HUES48 (cell line): ENCODE data around the gene ZBTB38.

Experiments used
- H3K27ac ChIP-seq: one replicate; pipeline ENCODE4 v1.7.0; 2013; ENCODE audit warnings: low read depth, low read length, inconsistent platforms
- H3K27me3 ChIP-seq: 2 replicates; pipeline ENCODE4 v1.6.1; 2013; ENCODE audit warnings: mild to moderate bottlenecking, low read length; ENCODE audit not compliant: control insufficient read depth, insufficient read depth
- H3K36me3 ChIP-seq: 2 replicates; pipeline ENCODE4 v1.6.1; 2013; ENCODE audit warnings: low read length; ENCODE audit not compliant: control insufficient read depth, insufficient read depth
- H3K4me1 ChIP-seq: 2 replicates; pipeline ENCODE4 v1.6.1; 2013; ENCODE audit warnings: mild to moderate bottlenecking, low read length; ENCODE audit not compliant: control insufficient read depth, insufficient read depth
- H3K4me3 ChIP-seq: 2 replicates; pipeline ENCODE4 v1.5.1; 2013; ENCODE audit warnings: mild to moderate bottlenecking, low read depth, low read length
- H3K9ac ChIP-seq: 2 replicates; pipeline ENCODE4 v1.6.1; 2013; ENCODE audit warnings: mild to moderate bottlenecking, low read depth, low read length, moderate library complexity
- H3K9me3 ChIP-seq: 2 replicates; pipeline ENCODE4 v1.6.1; 2013; ENCODE audit warnings: low read length; ENCODE audit not compliant: control insufficient read depth, insufficient read depth

The ZBTB38 gene

DNA sequence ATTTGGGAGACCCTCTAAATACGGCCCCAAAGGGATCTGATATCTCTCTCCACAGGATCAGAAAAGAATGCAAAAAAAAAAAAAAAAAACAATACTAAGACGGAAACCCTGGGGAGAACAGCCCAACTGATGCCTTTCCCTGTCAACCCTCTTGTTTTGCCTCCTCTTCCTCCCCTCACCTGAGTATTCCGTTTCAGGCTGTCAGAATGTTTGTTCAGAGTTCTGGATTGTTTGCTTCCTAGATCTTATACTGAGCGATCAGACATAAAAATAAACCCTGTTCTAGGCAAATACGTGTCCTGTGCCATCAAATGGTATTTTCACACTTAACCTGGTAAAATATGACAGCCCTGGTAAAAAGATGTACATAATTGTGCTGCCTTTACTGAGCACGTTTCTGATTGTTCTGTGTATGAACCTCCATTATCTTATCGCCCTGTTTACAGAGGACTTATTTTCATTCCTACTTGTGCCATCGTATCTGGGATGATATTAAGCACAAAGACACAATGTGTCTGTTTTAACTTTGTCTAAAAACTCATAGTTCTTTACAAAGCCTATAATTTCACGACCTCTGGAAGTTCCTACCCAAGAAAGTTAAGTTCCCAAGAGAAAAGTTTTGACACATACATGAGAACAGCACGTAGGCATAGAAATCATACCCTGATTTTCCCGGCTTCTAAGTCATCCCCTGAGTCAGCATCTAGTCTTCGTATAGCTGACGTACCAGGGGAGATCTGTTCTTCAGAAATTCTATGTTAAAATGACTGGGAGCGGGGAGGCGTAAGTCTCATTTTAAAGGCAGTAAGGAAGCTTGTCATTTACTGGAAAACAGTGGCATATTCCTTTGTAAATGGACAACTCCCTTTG lies 856 bp downstream of the ZBTB38 start:
- H3K36me3 ChIP-seq, result no peaks in the 10 kb centered on the region
- peak overlapping the region; percentile 95 for H3K27ac ChIP-seq
- peak overlapping the region; percentile 10; the same call in 1 of the 2 replicates for H3K4me3 ChIP-seq
- no peaks in the 10 kb centered on the region for H3K9me3 ChIP-seq
- peaks cover 36% of the 10 kb centered on the region for H3K4me1 ChIP-seq
- no peaks in the 10 kb centered on the region for H3K27me3 ChIP-seq
- no peak overlapping the region; the same call in 1 of the 2 replicates for H3K9ac ChIP-seq

DNA sequence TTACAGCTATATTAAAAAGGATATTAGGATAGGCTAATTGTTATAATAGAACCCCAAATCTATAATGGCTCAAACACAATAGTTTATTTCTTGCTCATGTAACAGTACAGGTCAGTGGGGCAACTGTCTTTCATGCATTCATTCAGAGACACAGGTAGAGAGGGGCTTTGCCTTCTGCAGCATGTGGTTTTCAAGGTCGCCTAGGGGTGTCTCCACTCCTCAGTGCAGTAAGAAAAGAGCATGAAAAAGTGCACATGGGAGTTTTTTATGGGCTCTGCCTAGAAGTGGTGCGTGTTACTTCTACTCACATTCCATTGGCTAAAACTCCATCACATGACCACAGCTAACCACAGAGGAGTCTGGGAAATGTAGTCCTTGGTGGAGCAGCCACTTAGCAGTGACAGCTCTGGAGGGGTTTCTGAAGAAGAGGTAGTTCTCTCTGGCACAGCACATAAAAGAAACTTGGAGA lies 1.8 kb downstream of the ZBTB38 start:
- Histone ChIP-seq H3K4me3 (no peak overlapping the region), H3K4me1 (peaks cover 44% of the 10 kb centered on the region), H3K9me3 (no peaks in the 10 kb centered on the region), H3K27ac (no peak overlapping the region), H3K36me3 (no peaks in the 10 kb centered on the region), H3K27me3 (no peaks in the 10 kb centered on the region), H3K9ac (no peak overlapping the region)

DNA sequence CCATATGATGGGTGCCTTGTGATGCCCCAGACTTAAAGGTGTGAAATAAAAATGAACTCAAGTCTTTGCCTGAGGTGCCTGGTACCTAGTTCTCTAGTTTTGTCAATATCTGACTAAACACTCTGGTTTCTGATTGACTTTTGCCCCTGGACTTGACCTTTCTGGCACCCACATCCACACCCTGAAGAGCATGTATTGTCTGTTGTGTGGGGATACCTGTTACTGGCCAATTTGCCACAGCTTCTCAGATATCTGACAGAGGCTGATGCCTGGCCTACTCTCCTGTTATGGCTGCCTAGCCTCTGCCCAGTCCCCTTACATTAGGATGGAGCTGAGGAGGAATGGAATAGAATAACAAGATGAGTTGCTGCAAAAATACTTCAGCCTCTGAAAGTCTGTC lies 3.6 kb downstream of the ZBTB38 start:
- Histone ChIP-seq H3K27ac (no peak overlapping the region), H3K36me3 (no peaks in the 10 kb centered on the region), H3K9ac (no peak overlapping the region), H3K4me3 (no peak overlapping the region), H3K9me3 (no peaks in the 10 kb centered on the region), H3K27me3 (no peaks in the 10 kb centered on the region), H3K4me1 (peaks cover 57% of the 10 kb centered on the region)

DNA sequence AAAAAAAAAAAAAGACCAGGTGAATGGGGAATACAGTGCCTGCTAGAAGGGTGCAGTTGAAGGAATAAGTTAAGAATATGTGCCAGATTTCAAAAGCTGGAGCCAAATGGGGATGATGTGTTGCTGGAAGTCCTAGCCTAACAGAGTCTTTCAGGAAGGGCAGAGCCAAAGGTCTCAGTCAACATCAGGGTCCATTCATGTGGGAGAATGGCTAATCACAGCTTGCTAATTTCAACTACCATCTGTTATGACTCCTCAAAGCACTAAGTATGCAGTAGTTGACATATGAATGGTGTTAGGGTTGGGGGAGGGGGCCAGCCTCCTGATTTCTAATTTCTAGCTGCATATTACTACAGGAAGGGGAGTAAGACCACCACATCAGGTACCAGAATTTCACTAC lies 4.4 kb downstream of the ZBTB38 start:
- no peaks in the 10 kb centered on the region for H3K36me3 ChIP-seq
- no peak overlapping the region for H3K4me3 ChIP-seq
- no peaks in the 10 kb centered on the region for H3K9me3 ChIP-seq
- no peak overlapping the region for H3K9ac ChIP-seq
- no peaks in the 10 kb centered on the region for H3K27me3 ChIP-seq
- no peak overlapping the region for H3K27ac ChIP-seq
- peaks cover 56% of the 10 kb centered on the region for H3K4me1 ChIP-seq

DNA sequence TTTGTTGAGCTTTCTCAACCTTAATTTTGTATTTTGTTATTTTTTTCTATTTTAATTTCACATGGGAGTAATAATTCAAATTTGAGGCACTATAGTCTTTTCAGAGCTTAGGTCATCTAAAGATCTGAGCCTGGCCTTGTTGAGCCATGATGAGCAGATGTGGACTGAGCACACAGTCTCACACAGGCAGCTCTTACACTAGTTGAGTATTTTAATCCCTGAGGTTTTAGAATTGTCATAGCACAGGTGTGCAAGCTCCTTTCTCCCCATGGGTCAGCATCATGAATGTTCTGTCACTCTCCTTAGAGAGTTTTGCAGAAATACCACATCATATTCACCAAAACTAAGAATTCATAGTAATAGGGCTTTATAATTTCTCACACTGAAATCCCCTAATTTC lies 4.9 kb downstream of the ZBTB38 start:
- Histone ChIP-seq H3K4me1 (peaks cover 52% of the 10 kb centered on the region), H3K27ac (peak overlapping the region; percentile 58), H3K9me3 (no peaks in the 10 kb centered on the region), H3K4me3 (no peak overlapping the region), H3K36me3 (no peaks in the 10 kb centered on the region), H3K27me3 (no peaks in the 10 kb centered on the region), H3K9ac (no peak overlapping the region)

DNA sequence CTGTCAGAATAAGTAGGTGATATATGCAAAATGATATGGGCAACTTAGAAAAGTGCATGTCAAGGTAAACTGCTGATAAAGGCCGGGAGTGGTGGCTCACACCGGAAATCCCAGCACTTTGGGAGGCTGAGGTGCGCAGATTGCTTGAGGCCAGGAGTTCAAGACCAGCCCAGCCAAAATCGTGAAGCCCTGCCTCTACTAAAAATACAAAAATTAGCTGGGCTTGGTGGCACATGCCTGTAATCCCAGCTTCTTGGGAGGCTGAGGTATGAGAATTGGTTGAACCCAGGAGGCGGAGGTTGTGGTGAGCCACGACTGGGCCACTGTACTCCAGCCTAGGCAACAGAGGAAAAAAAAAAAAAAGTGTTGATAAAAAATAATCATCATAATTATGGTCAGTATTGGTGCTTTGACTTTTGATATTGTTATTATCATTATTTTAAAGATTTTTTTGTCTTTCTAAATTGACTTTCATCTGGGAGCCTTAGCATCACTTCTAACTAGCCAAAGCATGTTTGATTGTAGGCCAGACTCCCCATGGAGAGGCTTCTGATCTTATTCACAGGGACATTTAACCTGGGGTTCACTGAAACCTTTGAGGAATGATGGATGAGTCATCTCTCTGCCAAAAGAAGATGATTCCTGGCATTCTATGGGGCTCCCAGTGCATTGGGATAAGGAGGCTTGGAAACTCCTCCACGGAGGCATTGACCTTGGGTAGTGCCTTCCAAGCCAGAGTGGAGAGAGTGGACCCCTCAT lies 5.6 kb downstream of the ZBTB38 start:
- no peaks in the 10 kb centered on the region for H3K9me3 ChIP-seq
- no peaks in the 10 kb centered on the region for H3K27me3 ChIP-seq
- H3K36me3 ChIP-seq, result no peaks in the 10 kb centered on the region
- H3K27ac ChIP-seq, result peak overlapping the region; percentile 58
- H3K4me1 ChIP-seq, result peaks cover 45% of the 10 kb centered on the region
- H3K4me3 ChIP-seq, result no peak overlapping the region
- no peak overlapping the region for H3K9ac ChIP-seq

DNA sequence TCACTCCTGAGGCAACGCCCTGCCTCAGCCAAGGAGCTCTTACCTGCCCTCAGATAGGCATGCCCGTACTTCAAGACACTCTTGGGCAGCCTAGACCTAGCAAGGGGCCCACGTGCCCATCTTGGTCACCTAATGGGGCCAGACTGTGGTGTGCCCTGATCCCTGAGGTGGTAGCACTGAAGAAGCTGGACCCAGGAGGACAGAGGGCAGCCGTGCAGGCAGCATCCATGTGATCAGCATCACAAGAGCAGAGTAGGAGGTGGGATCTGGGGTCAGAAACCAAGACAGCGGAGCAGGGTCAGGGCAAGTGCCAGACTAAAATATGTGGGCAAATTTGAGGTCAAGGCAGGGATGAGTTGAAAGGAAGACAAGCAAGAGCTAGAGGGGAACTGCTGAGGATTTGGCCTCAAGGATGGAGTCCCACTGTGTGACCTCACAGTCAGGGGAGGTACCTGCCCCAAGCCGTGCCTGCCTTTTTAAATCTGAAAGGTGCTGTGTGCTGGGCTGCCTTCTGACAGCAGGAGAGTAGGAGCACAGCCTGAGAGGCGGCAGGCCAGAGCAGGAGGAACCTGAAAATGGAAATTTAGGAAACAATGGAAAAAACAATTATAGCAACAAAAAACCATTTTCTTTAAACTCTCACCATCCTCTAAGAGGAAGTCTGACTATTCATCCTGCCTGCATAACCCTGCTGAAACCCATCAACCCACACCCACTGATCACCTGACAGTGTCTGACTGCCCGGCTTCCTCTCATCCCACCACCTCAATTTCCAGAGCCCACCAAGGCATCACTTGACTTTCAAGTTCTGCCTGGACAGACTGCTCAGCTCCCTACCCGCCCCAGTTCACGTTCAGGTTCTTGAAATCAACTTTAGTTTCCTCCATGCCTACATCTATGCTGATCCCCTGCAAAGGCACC lies 7.3 kb downstream of the ZBTB38 start:
- no peak overlapping the region for H3K4me3 ChIP-seq
- peak overlapping the region; percentile 9 for H3K27ac ChIP-seq
- no peaks in the 10 kb centered on the region; the same call in 1 of the 2 replicates for H3K27me3 ChIP-seq
- H3K4me1 ChIP-seq, result peaks cover 36% of the 10 kb centered on the region
- H3K9ac ChIP-seq, result no peak overlapping the region
- H3K9me3 ChIP-seq, result no peaks in the 10 kb centered on the region
- no peaks in the 10 kb centered on the region for H3K36me3 ChIP-seq

DNA sequence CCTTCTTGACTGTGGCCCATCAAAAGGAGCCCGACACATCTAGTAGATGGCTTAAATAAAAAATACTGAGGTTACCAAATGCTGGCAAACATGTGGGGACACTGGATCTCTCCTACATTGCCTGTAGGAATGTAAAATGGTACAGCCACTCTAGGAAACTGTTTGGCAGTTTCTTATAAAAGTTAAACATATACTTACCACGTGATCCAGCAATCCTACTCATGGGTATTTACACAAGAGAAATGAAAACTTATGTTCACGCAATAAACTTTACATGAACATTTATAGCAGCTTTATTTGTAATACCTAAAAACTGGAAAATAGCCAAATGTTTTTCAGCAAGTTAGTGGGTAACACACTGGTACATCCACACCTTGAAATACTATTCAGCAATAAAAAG lies 9.1 kb downstream of the ZBTB38 start:
- Histone ChIP-seq H3K4me3 (no peak overlapping the region), H3K9me3 (no peaks in the 10 kb centered on the region), H3K36me3 (no peaks in the 10 kb centered on the region), H3K27ac (no peak overlapping the region), H3K4me1 (peaks cover 36% of the 10 kb centered on the region), H3K9ac (no peak overlapping the region), H3K27me3 (no peaks in the 10 kb centered on the region; the same call in 1 of the 2 replicates)

DNA sequence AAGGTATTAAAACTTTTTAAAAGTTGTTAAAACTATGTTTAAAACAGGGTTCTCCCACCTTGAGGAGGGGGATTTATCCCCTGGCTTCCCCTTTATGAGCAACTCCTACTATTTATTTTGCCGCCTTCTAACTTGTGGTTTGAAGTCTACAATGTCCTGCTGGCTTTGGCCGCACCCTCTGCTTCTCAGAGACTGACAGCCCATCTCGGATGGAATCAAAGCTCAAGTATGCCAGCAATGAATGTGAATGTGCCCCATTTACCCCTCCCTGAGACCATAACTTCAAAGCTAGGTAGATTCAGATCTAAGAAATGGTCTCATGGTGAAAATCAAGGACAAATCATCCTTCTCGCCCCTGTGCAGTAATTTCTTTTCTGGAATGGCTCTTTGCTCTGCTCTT lies 10.3 kb downstream of the ZBTB38 start:
- Histone ChIP-seq H3K4me3 (no peak overlapping the region), H3K9me3 (no peaks in the 10 kb centered on the region), H3K27ac (no peak overlapping the region), H3K27me3 (no peaks in the 10 kb centered on the region; the same call in 1 of the 2 replicates), H3K36me3 (no peaks in the 10 kb centered on the region), H3K9ac (no peak overlapping the region), H3K4me1 (peaks cover 26% of the 10 kb centered on the region)

DNA sequence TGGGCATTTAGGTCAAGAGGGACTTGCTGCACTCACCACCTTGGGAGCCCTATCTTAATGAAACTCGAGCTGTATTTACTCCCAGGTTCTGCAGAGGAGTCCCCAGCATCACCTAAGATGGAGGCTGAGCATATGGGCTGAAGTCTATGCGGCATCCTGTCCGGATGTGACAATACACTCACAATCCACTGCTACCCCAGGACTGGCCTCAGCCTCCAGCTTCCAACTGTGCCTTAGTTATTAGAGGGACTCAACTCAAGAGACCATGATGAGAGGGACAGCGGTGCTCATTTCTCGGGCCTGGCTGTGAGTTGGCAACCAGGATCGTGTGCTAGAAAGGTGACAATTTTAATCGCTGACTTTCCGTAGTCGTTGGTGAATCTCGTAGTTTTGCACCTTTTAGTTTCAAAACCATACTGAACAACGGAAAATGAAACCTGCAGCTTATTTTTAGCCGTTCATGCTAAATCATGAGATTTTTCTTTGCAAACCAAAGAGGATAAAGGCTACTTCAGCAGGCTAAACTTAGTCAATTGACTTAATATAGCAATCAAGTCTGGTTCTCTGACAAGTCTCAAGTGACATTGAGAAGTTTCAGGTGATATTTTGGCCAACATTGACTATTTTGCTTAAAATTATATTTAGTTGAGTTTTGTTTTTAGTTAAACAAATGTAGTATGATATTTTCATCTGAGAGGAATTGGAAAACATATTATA lies 11.1 kb downstream of the ZBTB38 start:
- H3K9me3 ChIP-seq, result no peaks in the 10 kb centered on the region
- peaks cover 24% of the 10 kb centered on the region for H3K4me1 ChIP-seq
- no peak overlapping the region for H3K9ac ChIP-seq
- no peaks in the 10 kb centered on the region; the same call in 1 of the 2 replicates for H3K27me3 ChIP-seq
- no peak overlapping the region for H3K4me3 ChIP-seq
- no peak overlapping the region for H3K27ac ChIP-seq
- H3K36me3 ChIP-seq, result no peaks in the 10 kb centered on the region
